Measurements from ENCODE around the gene DAD1.
A peak's percentile ranks its signal among the peaks of the same experiment; 100 is the strongest.
"Not testable (repeated sequence)": the region's sequence is repeated elsewhere in the genome, so short reads cannot be mapped to it uniquely, and the experiment has no call there.

DAD1 gene

GRCh38 chr14:22589096-22589839 is at the start of gene DAD1:
DAD1 (minus strand) TSS chr14:22589224; CDS start chr14:22589157, 67 bp downstream.
- H3K27ac ChIP-seq (ENCODE audit: low read length), result peak within 1 kb of the TSS; percentile 99
- H3K9me3 ChIP-seq (ENCODE audit: control insufficient read depth in 1 of 2, low read length in 2 of 2), result no peaks in the 10 kb centered on the region
- H3K4me1 ChIP-seq (ENCODE audit: control insufficient read depth in 1 of 2, insufficient read depth in 2 of 2, low read length in 2 of 2), result peaks cover 17 to 34% of the 10 kb centered on the region in 2 donors
- peaks cover 0 to 4% of the 10 kb centered on the region in 2 donors for H3K36me3 ChIP-seq (ENCODE audit: control insufficient read depth in 1 of 2, insufficient read depth in 2 of 2, low read length in 2 of 2)
- H3K4me3 ChIP-seq (ENCODE audit: low read depth in 1 of 2, low read length in 2 of 2), result peak within 1 kb of the TSS; percentile 76 to 97
- no peaks in the 10 kb centered on the region for H3K27me3 ChIP-seq (ENCODE audit: low read depth, low read length)

GRCh38 chr14:22635980-22636379 is 47.0 kb upstream of the DAD1 start:
- H3K36me3 ChIP-seq (ENCODE audit: control insufficient read depth in 1 of 2, insufficient read depth in 2 of 2, low read length in 2 of 2); H3K4me3 ChIP-seq (ENCODE audit: low read depth in 1 of 2, low read length in 2 of 2); H3K27me3 ChIP-seq (ENCODE audit: low read depth, low read length); H3K4me1 ChIP-seq (ENCODE audit: control insufficient read depth in 1 of 2, insufficient read depth in 2 of 2, low read length in 2 of 2); H3K9me3 ChIP-seq (ENCODE audit: control insufficient read depth in 1 of 2, low read length in 2 of 2); H3K27ac ChIP-seq (ENCODE audit: low read length): not testable (repeated sequence)

GRCh38 chr14:22634233-22634900 is 45.3 kb upstream of the DAD1 start:
- no peaks in the 10 kb centered on the region for H3K36me3 ChIP-seq (ENCODE audit: control insufficient read depth in 1 of 2, insufficient read depth in 2 of 2, low read length in 2 of 2)
- no peaks in the 10 kb centered on the region for H3K27me3 ChIP-seq (ENCODE audit: low read depth, low read length)
- H3K4me3 ChIP-seq (ENCODE audit: low read depth in 1 of 2, low read length in 2 of 2), result no peak overlapping the region
- no peak overlapping the region for H3K27ac ChIP-seq (ENCODE audit: low read length)
- no peaks in the 10 kb centered on the region for H3K9me3 ChIP-seq (ENCODE audit: control insufficient read depth in 1 of 2, low read length in 2 of 2)
- no peaks in the 10 kb centered on the region for H3K4me1 ChIP-seq (ENCODE audit: control insufficient read depth in 1 of 2, insufficient read depth in 2 of 2, low read length in 2 of 2)

GRCh38 chr14:22630486-22630885 is 41.5 kb upstream of the DAD1 start:
- no peak overlapping the region for H3K4me3 ChIP-seq (ENCODE audit: low read depth in 1 of 2, low read length in 2 of 2)
- H3K4me1 ChIP-seq (ENCODE audit: control insufficient read depth in 1 of 2, insufficient read depth in 2 of 2, low read length in 2 of 2), result no peaks in the 10 kb centered on the region
- no peaks in the 10 kb centered on the region for H3K9me3 ChIP-seq (ENCODE audit: control insufficient read depth in 1 of 2, low read length in 2 of 2)
- no peak overlapping the region for H3K27ac ChIP-seq (ENCODE audit: low read length)
- no peaks in the 10 kb centered on the region for H3K36me3 ChIP-seq (ENCODE audit: control insufficient read depth in 1 of 2, insufficient read depth in 2 of 2, low read length in 2 of 2)
- H3K27me3 ChIP-seq (ENCODE audit: low read depth, low read length), result no peaks in the 10 kb centered on the region

GRCh38 chr14:22630066-22630465 is 41.0 kb upstream of the DAD1 start:
- H3K36me3 ChIP-seq (ENCODE audit: control insufficient read depth in 1 of 2, insufficient read depth in 2 of 2, low read length in 2 of 2), result no peaks in the 10 kb centered on the region
- H3K4me1 ChIP-seq (ENCODE audit: control insufficient read depth in 1 of 2, insufficient read depth in 2 of 2, low read length in 2 of 2), result no peaks in the 10 kb centered on the region
- H3K27ac ChIP-seq (ENCODE audit: low read length), result no peak overlapping the region
- H3K9me3 ChIP-seq (ENCODE audit: control insufficient read depth in 1 of 2, low read length in 2 of 2), result no peaks in the 10 kb centered on the region
- no peak overlapping the region for H3K4me3 ChIP-seq (ENCODE audit: low read depth in 1 of 2, low read length in 2 of 2)
- H3K27me3 ChIP-seq (ENCODE audit: low read depth, low read length), result no peaks in the 10 kb centered on the region

- no peaks in the 10 kb centered on the region for H3K36me3 ChIP-seq (ENCODE audit: control insufficient read depth in 1 of 2, insufficient read depth in 2 of 2, low read length in 2 of 2)
- H3K9me3 ChIP-seq (ENCODE audit: control insufficient read depth in 1 of 2, low read length in 2 of 2), result no peaks in the 10 kb centered on the region
- no peak overlapping the region for H3K4me3 ChIP-seq (ENCODE audit: low read depth in 1 of 2, low read length in 2 of 2)
- no peaks in the 10 kb centered on the region for H3K4me1 ChIP-seq (ENCODE audit: control insufficient read depth in 1 of 2, insufficient read depth in 2 of 2, low read length in 2 of 2)
- no peaks in the 10 kb centered on the region for H3K27me3 ChIP-seq (ENCODE audit: low read depth, low read length)
- H3K27ac ChIP-seq (ENCODE audit: low read length), result no peak overlapping the region
These were observed 40.3 kb upstream of the DAD1 start for GRCh38 chr14:22629361-22629760.

- no peaks in the 10 kb centered on the region for H3K36me3 ChIP-seq (ENCODE audit: control insufficient read depth in 1 of 2, insufficient read depth in 2 of 2, low read length in 2 of 2)
- H3K4me1 ChIP-seq (ENCODE audit: control insufficient read depth in 1 of 2, insufficient read depth in 2 of 2, low read length in 2 of 2), result no peaks in the 10 kb centered on the region
- no peak overlapping the region for H3K4me3 ChIP-seq (ENCODE audit: low read depth in 1 of 2, low read length in 2 of 2)
- H3K27me3 ChIP-seq (ENCODE audit: low read depth, low read length), result no peaks in the 10 kb centered on the region
- H3K27ac ChIP-seq (ENCODE audit: low read length), result no peak overlapping the region
- H3K9me3 ChIP-seq (ENCODE audit: control insufficient read depth in 1 of 2, low read length in 2 of 2), result no peaks in the 10 kb centered on the region
These were observed 38.7 kb upstream of the DAD1 start for GRCh38 chr14:22627506-22628263.

- Histone ChIP-seq H3K27ac (ENCODE audit: low read length) (no peak overlapping the region), H3K27me3 (ENCODE audit: low read depth, low read length) (no peaks in the 10 kb centered on the region), H3K4me3 (ENCODE audit: low read depth in 1 of 2, low read length in 2 of 2) (no peak overlapping the region), H3K9me3 (ENCODE audit: control insufficient read depth in 1 of 2, low read length in 2 of 2) (no peaks in the 10 kb centered on the region), H3K36me3 (ENCODE audit: control insufficient read depth in 1 of 2, insufficient read depth in 2 of 2, low read length in 2 of 2) (no peaks in the 10 kb centered on the region), H3K4me1 (ENCODE audit: control insufficient read depth in 1 of 2, insufficient read depth in 2 of 2, low read length in 2 of 2) (no peaks in the 10 kb centered on the region)
These were observed 37.6 kb upstream of the DAD1 start for GRCh38 chr14:22626590-22626989.

GRCh38 chr14:22623047-22623446 is 34.0 kb upstream of the DAD1 start:
- Histone ChIP-seq H3K4me1 (ENCODE audit: control insufficient read depth in 1 of 2, insufficient read depth in 2 of 2, low read length in 2 of 2) (no peaks in the 10 kb centered on the region), H3K27me3 (ENCODE audit: low read depth, low read length) (no peaks in the 10 kb centered on the region), H3K9me3 (ENCODE audit: control insufficient read depth in 1 of 2, low read length in 2 of 2) (no peaks in the 10 kb centered on the region), H3K36me3 (ENCODE audit: control insufficient read depth in 1 of 2, insufficient read depth in 2 of 2, low read length in 2 of 2) (no peaks in the 10 kb centered on the region), H3K4me3 (ENCODE audit: low read depth in 1 of 2, low read length in 2 of 2) (no peak overlapping the region), H3K27ac (ENCODE audit: low read length) (no peak overlapping the region)

- Histone ChIP-seq H3K36me3 (ENCODE audit: control insufficient read depth in 1 of 2, insufficient read depth in 2 of 2, low read length in 2 of 2) (no peaks in the 10 kb centered on the region), H3K9me3 (ENCODE audit: control insufficient read depth in 1 of 2, low read length in 2 of 2) (no peaks in the 10 kb centered on the region), H3K27ac (ENCODE audit: low read length) (no peak overlapping the region), H3K4me3 (ENCODE audit: low read depth in 1 of 2, low read length in 2 of 2) (no peak overlapping the region), H3K4me1 (ENCODE audit: control insufficient read depth in 1 of 2, insufficient read depth in 2 of 2, low read length in 2 of 2) (no peaks in the 10 kb centered on the region), H3K27me3 (ENCODE audit: low read depth, low read length) (no peaks in the 10 kb centered on the region)
These were observed 33.2 kb upstream of the DAD1 start for GRCh38 chr14:22622255-22622654.

GRCh38 chr14:22615765-22616164 is 26.7 kb upstream of the DAD1 start:
- H3K27ac ChIP-seq (ENCODE audit: low read length); H3K27me3 ChIP-seq (ENCODE audit: low read depth, low read length); H3K9me3 ChIP-seq (ENCODE audit: control insufficient read depth in 1 of 2, low read length in 2 of 2); H3K4me3 ChIP-seq (ENCODE audit: low read depth in 1 of 2, low read length in 2 of 2): not testable (repeated sequence)
- peaks cover 10 to 16% of the 10 kb centered on the region in 2 donors for H3K36me3 ChIP-seq (ENCODE audit: control insufficient read depth in 1 of 2, insufficient read depth in 2 of 2, low read length in 2 of 2)
- H3K4me1 ChIP-seq (ENCODE audit: control insufficient read depth in 1 of 2, insufficient read depth in 2 of 2, low read length in 2 of 2), result peaks cover 0 to 14% of the 10 kb centered on the region in 2 donors
